NB4 (cell line): ENCODE measurements around the gene PRIM1.
"Not testable (repeated sequence)": the region's sequence is repeated elsewhere in the genome, so short reads cannot be mapped to it uniquely, and the experiment has no call there.

ENCODE experiments used
- DNase-seq: peaks from one replicate; pipeline ENCODE4 v3.0.0; 2010; ENCODE audit warnings: low read depth
- H3K4me3 ChIP-seq: one replicate; pipeline ENCODE4 v1.5.1; 2011; ENCODE audit warnings: mild to moderate bottlenecking, low read depth, low read length, moderate library complexity
- CTCF ChIP-seq: IDR thresholded peaks from one replicate; pipeline ENCODE4 v1.5.1; 2012; ENCODE audit warnings: low read depth, low read length
- MAX ChIP-seq: IDR thresholded peaks from 2 replicates; pipeline ENCODE4 v1.6.1; 2011; ENCODE audit warnings: low read depth, low read length
- MYC ChIP-seq: IDR thresholded peaks from 2 replicates; pipeline ENCODE4 v1.6.1; 2011; ENCODE audit warnings: low read depth, low read length
- POLR2A ChIP-seq: IDR thresholded peaks from 2 replicates; pipeline ENCODE4 v1.6.1; 2011; ENCODE audit warnings: mild to moderate bottlenecking; ENCODE audit not compliant: insufficient read length; ENCODE audit errors: extremely low read depth

PRIM1 gene

GRCh38 chr12:56716458-56716857, 35.7 kb downstream of the PRIM1 start:
- no peak for TF ChIP-seq MAX
- TF ChIP-seq POLR2A = no peak
- TF ChIP-seq CTCF = no peak
- no peak for TF ChIP-seq MYC
- H3K4me3 ChIP-seq = no peak overlapping the region
- peak; percentile 58 for DNase-seq

GRCh38 chr12:56715798-56716197, 36.3 kb downstream of the PRIM1 start:
- no peak overlapping the region for H3K4me3 ChIP-seq
- DNase-seq = no peak
- TF ChIP-seq CTCF = no peak
- no peak for TF ChIP-seq MAX
- TF ChIP-seq POLR2A = no peak
- no peak for TF ChIP-seq MYC

GRCh38 chr12:56714431-56714929, 37.6 kb downstream of the PRIM1 start:
- DNase-seq = no peak
- no peak for TF ChIP-seq MYC
- TF ChIP-seq POLR2A = no peak
- TF ChIP-seq CTCF = no peak
- no peak for TF ChIP-seq MAX
- no peak overlapping the region for H3K4me3 ChIP-seq

GRCh38 chr12:56713345-56713744, 38.8 kb downstream of the PRIM1 start:
- DNase-seq = no peak

GRCh38 chr12:56709759-56710376, 42.3 kb downstream of the PRIM1 start:
- TF ChIP-seq CTCF (no peak), MYC (no peak), MAX (no peak), POLR2A (no peak)
- DNase-seq = no peak
- H3K4me3 ChIP-seq = no peak overlapping the region

More at GRCh38 chr12:56713345-56713744, 38.8 kb downstream of the PRIM1 start:
- H3K4me3 ChIP-seq = no peak overlapping the region
- TF ChIP-seq MAX (no peak), POLR2A (no peak)

GRCh38 chr12:56704522-56704921, 47.6 kb downstream of the PRIM1 start:
- H3K4me3 ChIP-seq, DNase-seq: not testable (repeated sequence)
